ENCODE results near the gene BMPR1A.

Gene BMPR1A

GRCh38 chr10:86815640-86816039 is 59.2 kb downstream of the BMPR1A start:
- H3K9me3 Mint-ChIP-seq, result no peaks in the 10 kb centered on the region
- intact Hi-C loops (cut with micrococcal nuclease), result no loop called here
- H3K27me3 Mint-ChIP-seq, result peaks cover 2% of the 10 kb centered on the region
- H3K4me3 Mint-ChIP-seq, result no peak overlapping the region
- H3K27ac Mint-ChIP-seq, result no peak overlapping the region
- H3K4me1 Mint-ChIP-seq (ENCODE audit: low read depth), result no peaks in the 10 kb centered on the region
- H3K36me3 Mint-ChIP-seq (ENCODE audit: low read depth), result no peaks in the 10 kb centered on the region

- no peak overlapping the region for H3K27ac Mint-ChIP-seq
- intact Hi-C loops (cut with micrococcal nuclease), result no loop called here
Observed at GRCh38 chr10:86817246-86817645, 60.8 kb downstream of the BMPR1A start.

GRCh38 chr10:86819567-86819966 is 63.1 kb downstream of the BMPR1A start:
- no peak overlapping the region for H3K4me3 Mint-ChIP-seq
- H3K27ac Mint-ChIP-seq, result no peak overlapping the region
- no peaks in the 10 kb centered on the region for H3K36me3 Mint-ChIP-seq (ENCODE audit: low read depth)
- H3K9me3 Mint-ChIP-seq, result no peaks in the 10 kb centered on the region
- peaks cover 2% of the 10 kb centered on the region for H3K27me3 Mint-ChIP-seq
- intact Hi-C loops (cut with micrococcal nuclease), result no loop called here
- H3K4me1 Mint-ChIP-seq (ENCODE audit: low read depth), result no peaks in the 10 kb centered on the region

More at GRCh38 chr10:86817246-86817645, 60.8 kb downstream of the BMPR1A start:
- H3K27me3 Mint-ChIP-seq, result peaks cover 2% of the 10 kb centered on the region
- H3K4me1 Mint-ChIP-seq (ENCODE audit: low read depth), result no peaks in the 10 kb centered on the region
- no peaks in the 10 kb centered on the region for H3K36me3 Mint-ChIP-seq (ENCODE audit: low read depth)
- no peak overlapping the region for H3K4me3 Mint-ChIP-seq
- no peaks in the 10 kb centered on the region for H3K9me3 Mint-ChIP-seq

GRCh38 chr10:86820509-86820908 is 64.1 kb downstream of the BMPR1A start:
- H3K36me3 Mint-ChIP-seq (ENCODE audit: low read depth), result no peaks in the 10 kb centered on the region
- H3K4me1 Mint-ChIP-seq (ENCODE audit: low read depth), result no peaks in the 10 kb centered on the region
- no peaks in the 10 kb centered on the region for H3K9me3 Mint-ChIP-seq
- H3K27me3 Mint-ChIP-seq, result no peaks in the 10 kb centered on the region
- no peak overlapping the region for H3K4me3 Mint-ChIP-seq
- intact Hi-C loops (cut with micrococcal nuclease), result no loop called here
- H3K27ac Mint-ChIP-seq, result no peak overlapping the region

GRCh38 chr10:86821388-86821999 is 65.1 kb downstream of the BMPR1A start:
- intact Hi-C loops (cut with micrococcal nuclease), result no loop called here
- no peak overlapping the region for H3K4me3 Mint-ChIP-seq
- H3K27ac Mint-ChIP-seq, result no peak overlapping the region
- no peaks in the 10 kb centered on the region for H3K4me1 Mint-ChIP-seq (ENCODE audit: low read depth)
- no peaks in the 10 kb centered on the region for H3K27me3 Mint-ChIP-seq
- no peaks in the 10 kb centered on the region for H3K36me3 Mint-ChIP-seq (ENCODE audit: low read depth)
- H3K9me3 Mint-ChIP-seq, result no peaks in the 10 kb centered on the region

- H3K9me3 Mint-ChIP-seq, result no peaks in the 10 kb centered on the region
- H3K27me3 Mint-ChIP-seq, result no peaks in the 10 kb centered on the region
- H3K4me1 Mint-ChIP-seq (ENCODE audit: low read depth), result no peaks in the 10 kb centered on the region
- no peak overlapping the region for H3K4me3 Mint-ChIP-seq
- no peak overlapping the region for H3K27ac Mint-ChIP-seq
- intact Hi-C loops (cut with micrococcal nuclease), result no loop called here
- no peaks in the 10 kb centered on the region for H3K36me3 Mint-ChIP-seq (ENCODE audit: low read depth)
Observed at GRCh38 chr10:86823565-86823964, 67.1 kb downstream of the BMPR1A start.

- H3K27ac Mint-ChIP-seq, result no peak overlapping the region
- intact Hi-C loops (cut with micrococcal nuclease), result no loop called here
- H3K4me1 Mint-ChIP-seq (ENCODE audit: low read depth), result no peaks in the 10 kb centered on the region
- peaks cover 2% of the 10 kb centered on the region for H3K27me3 Mint-ChIP-seq
- H3K4me3 Mint-ChIP-seq, result no peak overlapping the region
- no peaks in the 10 kb centered on the region for H3K9me3 Mint-ChIP-seq
- no peaks in the 10 kb centered on the region for H3K36me3 Mint-ChIP-seq (ENCODE audit: low read depth)
Observed at GRCh38 chr10:86824151-86824550, 67.7 kb downstream of the BMPR1A start.

GRCh38 chr10:86825366-86825765 is 68.9 kb downstream of the BMPR1A start:
- Mint-ChIP-seq H3K27ac (no peak overlapping the region), H3K4me3 (no peak overlapping the region), H3K4me1 (ENCODE audit: low read depth) (no peaks in the 10 kb centered on the region), H3K36me3 (ENCODE audit: low read depth) (no peaks in the 10 kb centered on the region), H3K9me3 (no peaks in the 10 kb centered on the region), H3K27me3 (peaks cover 2% of the 10 kb centered on the region)
- intact Hi-C loops (cut with micrococcal nuclease), result no loop called here

- no peak overlapping the region for H3K27ac Mint-ChIP-seq
- H3K9me3 Mint-ChIP-seq, result no peaks in the 10 kb centered on the region
- H3K27me3 Mint-ChIP-seq, result peaks cover 2% of the 10 kb centered on the region
- H3K36me3 Mint-ChIP-seq (ENCODE audit: low read depth), result no peaks in the 10 kb centered on the region
- intact Hi-C loops (cut with micrococcal nuclease), result no loop called here
- no peaks in the 10 kb centered on the region for H3K4me1 Mint-ChIP-seq (ENCODE audit: low read depth)
- no peak overlapping the region for H3K4me3 Mint-ChIP-seq
Observed at GRCh38 chr10:86827639-86828038, 71.2 kb downstream of the BMPR1A start.

GRCh38 chr10:86828145-86828544 is 71.7 kb downstream of the BMPR1A start:
- Mint-ChIP-seq H3K27me3 (peaks cover 2% of the 10 kb centered on the region), H3K9me3 (no peaks in the 10 kb centered on the region), H3K4me3 (no peak overlapping the region), H3K36me3 (ENCODE audit: low read depth) (no peaks in the 10 kb centered on the region), H3K4me1 (ENCODE audit: low read depth) (no peaks in the 10 kb centered on the region), H3K27ac (no peak overlapping the region)
- intact Hi-C loops (cut with micrococcal nuclease), result no loop called here

GRCh38 chr10:86829472-86829871 is 73.1 kb downstream of the BMPR1A start:
- no peaks in the 10 kb centered on the region for H3K36me3 Mint-ChIP-seq (ENCODE audit: low read depth)
- no peaks in the 10 kb centered on the region for H3K4me1 Mint-ChIP-seq (ENCODE audit: low read depth)
- H3K9me3 Mint-ChIP-seq, result no peaks in the 10 kb centered on the region
- intact Hi-C loops (cut with micrococcal nuclease), result no loop called here
- no peak overlapping the region for H3K4me3 Mint-ChIP-seq
- peaks cover 2% of the 10 kb centered on the region for H3K27me3 Mint-ChIP-seq
- H3K27ac Mint-ChIP-seq, result no peak overlapping the region

GRCh38 chr10:86830043-86830591 is 73.7 kb downstream of the BMPR1A start:
- no peaks in the 10 kb centered on the region for H3K4me1 Mint-ChIP-seq (ENCODE audit: low read depth)
- H3K36me3 Mint-ChIP-seq (ENCODE audit: low read depth), result no peaks in the 10 kb centered on the region
- intact Hi-C loops (cut with micrococcal nuclease), result no loop called here
- H3K27me3 Mint-ChIP-seq, result peaks cover 2% of the 10 kb centered on the region
- no peak overlapping the region for H3K4me3 Mint-ChIP-seq
- H3K9me3 Mint-ChIP-seq, result no peaks in the 10 kb centered on the region
- no peak overlapping the region for H3K27ac Mint-ChIP-seq

- Mint-ChIP-seq H3K36me3 (ENCODE audit: low read depth) (no peaks in the 10 kb centered on the region), H3K27me3 (peaks cover 1% of the 10 kb centered on the region), H3K4me3 (no peak overlapping the region), H3K4me1 (ENCODE audit: low read depth) (no peaks in the 10 kb centered on the region), H3K27ac (no peak overlapping the region), H3K9me3 (no peaks in the 10 kb centered on the region)
- intact Hi-C loops (cut with micrococcal nuclease), result no loop called here
Observed at GRCh38 chr10:86833969-86834368, 77.5 kb downstream of the BMPR1A start.

- no peaks in the 10 kb centered on the region for H3K36me3 Mint-ChIP-seq (ENCODE audit: low read depth)
- no peak overlapping the region for H3K27ac Mint-ChIP-seq
- no peak overlapping the region for H3K4me3 Mint-ChIP-seq
- no peaks in the 10 kb centered on the region for H3K4me1 Mint-ChIP-seq (ENCODE audit: low read depth)
- H3K9me3 Mint-ChIP-seq, result no peaks in the 10 kb centered on the region
- intact Hi-C loops (cut with micrococcal nuclease), result no loop called here
- H3K27me3 Mint-ChIP-seq, result peaks cover 3% of the 10 kb centered on the region
Observed at GRCh38 chr10:86836044-86836443, 79.6 kb downstream of the BMPR1A start.

GRCh38 chr10:86837663-86838062 is 81.2 kb downstream of the BMPR1A start:
- Mint-ChIP-seq H3K27me3 (peaks cover 5% of the 10 kb centered on the region), H3K9me3 (no peaks in the 10 kb centered on the region), H3K4me1 (ENCODE audit: low read depth) (no peaks in the 10 kb centered on the region), H3K27ac (no peak overlapping the region), H3K36me3 (ENCODE audit: low read depth) (no peaks in the 10 kb centered on the region), H3K4me3 (no peak overlapping the region)
- intact Hi-C loops (cut with micrococcal nuclease), result no loop called here
